Psoas muscle (tissue), 8 donors: Measurements from ENCODE around the gene MAPK10. TPM values are rescaled to one million over a fixed set of nuclear protein-coding genes. Genes with fewer than 3 reads are reported as not detected.

Experiments
- ATAC-seq, 4 donors: fragments of 200-7000 bp; cut with Tn5 transposase; one replicate each; pipeline ENCODE4 v1.9.1; 2020; ENCODE audit warnings: moderate library complexity in 3 of 4, mild to moderate bottlenecking in 2 of 4
- DNase-seq, 2 donors: peaks; one replicate each; pipeline ENCODE4 v3.0.0-alpha.2; 2020
- H3K27ac ChIP-seq: fragments of 200-600 bp; one replicate; pipeline ENCODE4 v1.8.0; 2022
- H3K27me3 ChIP-seq, 3 donors: fragments of 200-600 bp in 1 of 3; one replicate each; pipeline versions ENCODE4 v1.6.1 to v1.8.0; 2013 to 2022; ENCODE audit warnings: low read length in 2 of 3, mild to moderate bottlenecking in 2 of 3, moderate library complexity in 1 of 3; ENCODE audit not compliant: insufficient read depth in 3 of 3
- H3K36me3 ChIP-seq, 2 donors: fragments of 200-600 bp in 1 of 2; one replicate each; pipeline versions ENCODE4 v1.6.1 to v1.8.0; 2013 to 2022; ENCODE audit warnings: low read depth in 1 of 2, mild to moderate bottlenecking in 1 of 2, moderate library complexity in 1 of 2; ENCODE audit not compliant: insufficient read depth in 1 of 2
- H3K4me1 ChIP-seq: fragments of 200-600 bp; one replicate; pipeline ENCODE4 v1.8.0; 2022
- H3K4me3 ChIP-seq: fragments of 200-600 bp; one replicate; pipeline ENCODE4 v1.8.0; 2022; ENCODE audit warnings: mild to moderate bottlenecking
- H3K9me3 ChIP-seq: fragments of 200-600 bp; one replicate; pipeline ENCODE4 v1.8.0; 2022
- CTCF ChIP-seq: fragments of 200-600 bp; IDR thresholded peaks from one replicate; pipeline ENCODE4 v1.8.0; 2022; ENCODE audit warnings: antibody characterized with exemption
- WGBS, 3 donors: extraction: QIAGEN DNeasy Blood & Tissue Kit; methylation state at CpG; one replicate each; pipeline versions ENCODE4 v1.1.6 to v1.1.7; 2013; 5-methylcytosine and 5-hydroxymethylcytosine counted together
- intact Hi-C, 2 donors: fragments of 100-400 bp; cut with DNase I; formaldehyde crosslinking; loops; one replicate each; pipeline versions ENCODE4 v1.11.0 to v1.14.2; 2022
- polyA plus RNA-seq, 3 donors: library from polyadenylated mRNA; stranded (reverse); fragments of 200-250 nt; gene quantifications; one replicate each; pipeline ENCODE4 v1.2.3, GENCODE V29; 2013
- total RNA-seq, 4 donors: library from RNA; stranded (reverse); fragmentation: NEBNext Ultra II Directional in 2 of 4; extraction: Animal tissue kit (Norgen Biotek cat#: 25700) in 2 of 4; gene quantifications; one replicate each; pipeline versions ENCODE4 v1.2.1 to v1.2.4, GENCODE V29; 2021 to 2023
- donor health status: healthy with polysubstance abuse.
- donor health status: DM: no; HTN: no; CAD: no; lungs with moderate emphysema.
- donor health status: Bipolar disorder and iron deficiency.
- donor health status: healthy.
- donor health status: DM: yes; HTN: yes; CAD: no.
- donor health status: DM: no; HTN: no; CAD: no.
- donor health status: DM: no; HTN: no; CAD: no.
- donor health status: DM: yes; HTN: yes; CAD: no.

The MAPK10 gene
- total and polyA plus RNA-seq, 7 donors = 0.22 to 7.6 (median 1.3) TPM

GRCh38 chr4:86044593-86044985 is 315.3 kb downstream of the MAPK10 start:
- H3K4me3 ChIP-seq = no peak overlapping the region
- DNase-seq = no peak
- H3K27ac ChIP-seq = no peak overlapping the region
- H3K9me3 ChIP-seq = no peaks in the 10 kb centered on the region
- no peaks in the 10 kb centered on the region for H3K27me3 ChIP-seq
- intact Hi-C loops = loop anchor here in 1 of 2 donors (5.0 kb wide), 1 partner anchor 247 kb away; no protein-coding TSS in a partner anchor
- no peaks in the 10 kb centered on the region for H3K36me3 ChIP-seq
- 65 to 86% (median 76%) methylated on average over 3 of the region's 3 CpGs for WGBS, 3 donors
- no peak for TF ChIP-seq CTCF
- no peak for ATAC-seq
- H3K4me1 ChIP-seq = no peaks in the 10 kb centered on the region

GRCh38 chr4:86043755-86044592 is 315.9 kb downstream of the MAPK10 start:
- Histone ChIP-seq H3K27ac (no peak overlapping the region), H3K27me3 (no peaks in the 10 kb centered on the region), H3K4me3 (no peak overlapping the region), H3K9me3 (no peaks in the 10 kb centered on the region), H3K4me1 (no peaks in the 10 kb centered on the region), H3K36me3 (no peaks in the 10 kb centered on the region)
- WGBS, 3 donors = 18 to 20% (median 20%) methylated on average over 8 of the region's 8 CpGs
- TF ChIP-seq CTCF = peak; percentile 59
- DNase-seq (no peak), ATAC-seq (peak in 1 of 4 donors; percentile 55)
- intact Hi-C loops = loop anchor here in 1 of 2 donors (5.0 kb wide), 1 partner anchor 247 kb away; no protein-coding TSS in a partner anchor

- H3K27ac ChIP-seq = no peak overlapping the region
- H3K4me1 ChIP-seq = peaks cover 8% of the 10 kb centered on the region
- ATAC-seq = no peak
- no peak for DNase-seq
- H3K9me3 ChIP-seq = no peaks in the 10 kb centered on the region
- no peaks in the 10 kb centered on the region for H3K36me3 ChIP-seq
- no peak for TF ChIP-seq CTCF
- no peaks in the 10 kb centered on the region for H3K27me3 ChIP-seq
- WGBS, 3 donors = 81 to 95% (median 89%) methylated on average over 1 of the region's 1 CpG
- intact Hi-C loops = no loop called here
- no peak overlapping the region for H3K4me3 ChIP-seq
These were observed 321.8 kb downstream of the MAPK10 start for GRCh38 chr4:86038037-86038436.

GRCh38 chr4:86036736-86037135 is 323.1 kb downstream of the MAPK10 start:
- no peak overlapping the region for H3K4me3 ChIP-seq
- no peaks in the 10 kb centered on the region for H3K36me3 ChIP-seq
- H3K9me3 ChIP-seq = no peaks in the 10 kb centered on the region
- peaks cover 11% of the 10 kb centered on the region for H3K4me1 ChIP-seq
- intact Hi-C loops = no loop called here
- ATAC-seq (no peak), DNase-seq (no peak)
- no peaks in the 10 kb centered on the region for H3K27me3 ChIP-seq
- H3K27ac ChIP-seq = no peak overlapping the region
- no peak for TF ChIP-seq CTCF
- WGBS, 3 donors = 59 to 64% (median 64%) methylated on average over 4 of the region's 4 CpGs
